Measurements from ENCODE around the gene TLCD1. TPM values are rescaled to one million over a fixed set of nuclear protein-coding genes. Genes with fewer than 3 reads are reported as not detected.
"Not testable (repeated sequence)": the region's sequence is repeated elsewhere in the genome, so short reads cannot be mapped to it uniquely, and the experiment has no call there.

TLCD1 gene
- total RNA-seq, 1 donor = 1.1 TPM

- no peak for DNase-seq (ENCODE audit: low read depth in 2 of 3, low spot score in 2 of 3)
These were observed 7.3 kb upstream of the TLCD1 start for GRCh38 chr17:28733346-28733745.

- no peak for DNase-seq (ENCODE audit: low read depth in 2 of 3, low spot score in 2 of 3)
These were observed 3.9 kb upstream of the TLCD1 start for GRCh38 chr17:28729950-28730330.

GRCh38 chr17:28728364-28729200, 2.5 kb upstream of the TLCD1 start, which contains the start of gene NEK8:
Gene NEK8 (plus strand): TSS chr17:28728788. CDS start chr17:28728814, 26 bp downstream.
- peak; percentile 88 to 95 (median 92) for DNase-seq (ENCODE audit: low read depth in 2 of 3, low spot score in 2 of 3)

- peak; percentile 84 to 94 (median 92) for DNase-seq (ENCODE audit: low read depth in 2 of 3, low spot score in 2 of 3)
These were observed 826 bp upstream of the TLCD1 start for GRCh38 chr17:28726627-28727491.

GRCh38 chr17:28725660-28726225, 290 bp downstream of the TLCD1 start:
- no peak for DNase-seq (ENCODE audit: low read depth in 2 of 3, low spot score in 2 of 3)

GRCh38 chr17:28725166-28725659, 820 bp downstream of the TLCD1 start:
- DNase-seq (ENCODE audit: low read depth in 2 of 3, low spot score in 2 of 3) = no peak

- no peak for DNase-seq (ENCODE audit: low read depth in 2 of 3, low spot score in 2 of 3)
These were observed 1.4 kb downstream of the TLCD1 start for GRCh38 chr17:28724500-28725165.

GRCh38 chr17:28723836-28724499, 2.1 kb downstream of the TLCD1 start:
- not testable (repeated sequence) for DNase-seq (ENCODE audit: low read depth in 2 of 3, low spot score in 2 of 3)

GRCh38 chr17:28723159-28723835, 2.7 kb downstream of the TLCD1 start:
- DNase-seq (ENCODE audit: low read depth in 2 of 3, low spot score in 2 of 3) = no peak

GRCh38 chr17:28722417-28723158, 3.4 kb downstream of the TLCD1 start:
- no peak for DNase-seq (ENCODE audit: low read depth in 2 of 3, low spot score in 2 of 3)

GRCh38 chr17:28720997-28721329, 5.1 kb downstream of the TLCD1 start:
- DNase-seq (ENCODE audit: low read depth in 2 of 3, low spot score in 2 of 3) = not testable (repeated sequence)

- DNase-seq (ENCODE audit: low read depth in 2 of 3, low spot score in 2 of 3) = no peak
These were observed 5.6 kb downstream of the TLCD1 start for GRCh38 chr17:28720247-28720996.

- no peak for DNase-seq (ENCODE audit: low read depth in 2 of 3, low spot score in 2 of 3)
These were observed 7.0 kb downstream of the TLCD1 start for GRCh38 chr17:28719021-28719433.

- no peak for DNase-seq (ENCODE audit: low read depth in 2 of 3, low spot score in 2 of 3)
These were observed 7.6 kb downstream of the TLCD1 start for GRCh38 chr17:28718333-28719020.

GRCh38 chr17:28717578-28718332, 8.3 kb downstream of the TLCD1 start, which contains the start of gene RAB34:
Gene RAB34 (minus strand): TSS chr17:28717868. CDS start chr17:28717266, 602 bp downstream.
- DNase-seq (ENCODE audit: low read depth in 2 of 3, low spot score in 2 of 3) = peak in 2 of 3 donors; percentile 79 to 84

- DNase-seq (ENCODE audit: low read depth in 2 of 3, low spot score in 2 of 3) = no peak
These were observed 9.1 kb downstream of the TLCD1 start for GRCh38 chr17:28716740-28717577.
